ENCODE measurements around the gene TMEM131.
"Not testable (repeated sequence)": the region's sequence is repeated elsewhere in the genome, so short reads cannot be mapped to it uniquely, and the experiment has no call there.

Gene TMEM131

GRCh38 chr2:97911922-97912575, 83.7 kb downstream of the TMEM131 start:
- no peak for DNase-seq (ENCODE audit: low spot score)

GRCh38 chr2:97911206-97911921, 84.4 kb downstream of the TMEM131 start:
- no peak for DNase-seq (ENCODE audit: low spot score)

DNA sequence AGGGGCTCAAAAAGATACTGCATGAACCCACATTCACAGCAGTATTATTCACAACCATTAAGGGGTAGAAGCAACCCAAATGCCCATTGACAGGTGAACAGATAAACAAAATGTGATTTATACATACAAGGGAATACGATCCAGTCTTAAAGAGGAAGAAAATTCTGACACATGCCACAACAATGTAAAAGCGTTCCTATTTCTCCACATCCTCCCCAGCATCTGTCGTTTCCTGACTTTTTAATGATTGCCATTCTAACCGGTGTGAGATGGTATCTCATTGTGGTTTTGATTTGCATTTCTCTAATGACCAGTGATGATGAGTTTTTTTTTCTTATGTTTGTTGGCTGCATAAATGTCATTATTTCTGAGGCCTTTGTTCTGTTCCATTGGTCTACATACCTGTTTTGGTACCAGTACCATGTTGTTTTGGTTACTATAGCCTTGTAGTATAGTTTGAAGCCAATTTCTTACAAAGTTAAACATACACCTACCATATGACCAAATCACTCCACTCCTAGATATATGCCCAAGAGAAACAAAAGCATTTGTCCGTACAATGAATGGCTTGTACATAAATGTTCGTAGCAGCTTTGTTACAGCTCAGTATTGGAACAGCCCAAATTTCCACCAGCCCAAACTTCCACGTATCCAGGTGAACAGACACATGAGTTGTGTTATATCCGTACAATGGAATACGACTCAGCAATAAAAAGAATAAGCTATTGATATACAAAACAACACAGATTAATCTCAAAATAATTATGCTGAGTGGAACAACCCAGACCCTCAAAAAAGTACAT, 85.1 kb downstream of the TMEM131 start:
- no peak for DNase-seq (ENCODE audit: low spot score)

- DNase-seq (ENCODE audit: low spot score) = no peak
Measured at GRCh38 chr2:97908208-97908676, 87.5 kb downstream of the TMEM131 start.

DNA sequence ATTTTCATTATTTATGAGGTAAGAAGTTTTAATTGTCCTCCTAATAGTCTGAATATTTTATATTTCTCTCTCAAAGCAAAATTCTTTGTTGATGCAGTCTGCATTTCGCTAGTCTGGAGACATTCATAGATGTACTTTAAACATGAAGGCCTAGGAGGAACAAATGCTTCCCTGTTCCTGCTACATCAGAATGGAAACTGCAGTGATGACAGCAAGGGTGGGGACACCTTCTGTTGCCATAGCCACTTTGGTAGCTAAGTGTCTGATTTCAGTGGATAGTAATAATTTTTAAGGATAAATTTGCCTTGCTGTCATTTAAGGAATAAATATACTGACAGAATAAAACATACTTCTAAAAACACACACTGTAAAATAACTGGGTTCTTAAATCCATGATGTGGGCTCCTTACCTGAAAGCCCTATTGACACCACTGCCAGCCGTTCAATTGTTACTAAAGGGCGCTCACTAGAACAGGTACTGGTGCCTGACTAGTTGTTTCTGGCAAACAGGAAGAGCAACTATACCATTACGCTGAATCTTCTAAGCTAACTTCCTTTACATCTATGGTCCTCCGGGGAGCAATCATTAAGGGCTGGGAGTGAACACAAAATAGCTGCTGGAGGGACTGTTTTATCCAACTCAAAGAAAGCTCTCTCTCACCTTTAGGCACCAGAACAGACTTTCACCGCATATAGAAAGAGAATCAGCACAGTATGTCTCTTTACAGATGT, 88.2 kb downstream of the TMEM131 start:
- no peak for DNase-seq (ENCODE audit: low spot score)

GRCh38 chr2:97906307-97906706, 89.4 kb downstream of the TMEM131 start:
- peak; percentile 20 for DNase-seq (ENCODE audit: low spot score)

- no peak for DNase-seq (ENCODE audit: low spot score)
Measured at GRCh38 chr2:97905294-97905693, 90.5 kb downstream of the TMEM131 start.

DNA sequence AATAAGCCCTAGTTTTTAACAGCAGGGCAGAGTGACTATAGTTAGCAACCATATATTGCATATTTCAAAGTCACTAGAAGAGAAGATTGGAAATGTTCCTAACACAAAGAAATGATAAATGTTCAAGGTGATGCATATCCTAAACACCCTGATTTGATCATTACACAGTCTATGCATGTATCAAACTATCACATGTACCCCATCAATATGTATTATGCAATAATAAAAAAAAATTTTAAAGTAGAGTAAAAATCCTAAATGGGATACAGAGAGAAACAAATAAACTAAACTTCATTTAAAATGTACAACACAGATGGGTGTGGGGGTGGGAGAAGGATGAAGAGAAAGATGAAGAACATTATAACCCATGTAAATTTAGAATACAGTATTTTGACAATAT, 93.9 kb downstream of the TMEM131 start:
- DNase-seq (ENCODE audit: low spot score) = no peak

DNA sequence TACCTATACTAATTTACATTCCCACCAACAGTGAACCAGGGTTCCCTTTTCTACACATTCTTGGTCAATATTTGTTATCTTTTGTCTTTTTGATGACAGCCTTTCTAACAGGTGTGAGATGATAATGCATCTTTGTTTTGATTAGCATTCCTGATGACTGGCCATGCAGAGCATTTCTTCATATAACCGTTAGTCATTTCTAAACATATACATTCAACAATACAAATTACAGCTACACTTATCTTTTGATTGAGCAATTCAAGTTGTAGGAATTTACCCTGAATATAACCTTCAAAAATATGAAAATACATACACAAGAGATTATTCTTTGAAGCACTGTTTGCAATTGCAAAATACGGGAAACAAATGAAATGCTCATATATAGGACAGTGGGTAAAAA, 94.9 kb downstream of the TMEM131 start:
- DNase-seq (ENCODE audit: low spot score) = no peak

DNA sequence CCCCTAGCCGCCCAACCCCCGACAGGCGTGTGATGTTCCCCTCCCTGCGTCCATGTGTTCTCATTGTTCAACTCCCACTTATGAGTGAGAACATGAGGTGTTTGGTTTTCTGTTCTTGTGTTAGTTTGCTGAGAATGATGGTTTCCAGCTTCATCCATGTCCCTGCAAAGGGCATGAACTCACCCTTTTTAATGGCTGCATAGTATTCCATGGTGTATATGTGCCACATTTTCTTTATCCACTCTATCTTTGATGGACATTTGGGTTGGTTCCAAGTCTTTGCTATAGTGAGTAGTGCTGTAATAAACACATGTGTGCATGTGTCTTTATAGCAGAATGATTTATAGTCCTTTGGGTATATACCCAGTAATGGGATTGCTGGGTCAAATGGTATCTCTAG, 102.7 kb downstream of the TMEM131 start:
- not testable (repeated sequence) for DNase-seq (ENCODE audit: low spot score)

DNA sequence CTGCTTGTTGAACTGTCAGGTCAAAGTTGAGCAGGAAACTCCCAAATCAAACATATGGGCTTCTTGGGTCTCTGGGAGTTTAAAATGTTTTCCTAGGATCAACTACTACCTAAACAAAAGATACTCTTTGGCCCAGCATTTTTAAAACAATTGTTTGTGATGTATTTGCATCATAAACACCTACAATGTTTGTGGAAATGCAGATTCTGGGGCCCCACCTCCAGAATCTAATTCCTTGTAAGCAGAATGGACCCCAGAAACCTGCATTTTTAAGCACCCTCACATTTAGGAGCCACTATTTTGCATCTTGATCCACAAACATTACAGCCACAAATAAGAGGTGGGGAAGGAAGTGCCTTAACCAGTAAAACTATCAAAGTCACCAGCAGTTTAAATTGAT, 104.1 kb downstream of the TMEM131 start:
- no peak for DNase-seq (ENCODE audit: low spot score)

DNA sequence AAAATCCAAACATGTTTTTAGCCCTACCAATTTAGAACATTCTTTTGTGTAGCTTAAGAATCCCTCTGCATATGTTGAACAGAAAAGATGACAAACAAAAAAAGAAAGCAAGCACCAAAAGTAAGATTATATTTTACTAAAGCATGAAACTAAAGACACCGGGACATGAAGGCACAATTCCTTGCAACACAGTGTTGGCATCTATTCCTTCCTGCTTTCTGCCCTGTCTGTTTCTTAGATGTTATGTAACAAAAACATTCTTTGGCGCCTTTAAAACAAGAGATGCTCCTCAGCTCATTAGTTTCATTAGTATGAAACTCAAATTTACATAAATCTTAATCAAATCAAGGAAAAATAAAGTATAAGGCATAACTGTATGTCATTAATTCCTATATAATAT, 106.6 kb downstream of the TMEM131 start:
- no peak for DNase-seq (ENCODE audit: low spot score)

DNA sequence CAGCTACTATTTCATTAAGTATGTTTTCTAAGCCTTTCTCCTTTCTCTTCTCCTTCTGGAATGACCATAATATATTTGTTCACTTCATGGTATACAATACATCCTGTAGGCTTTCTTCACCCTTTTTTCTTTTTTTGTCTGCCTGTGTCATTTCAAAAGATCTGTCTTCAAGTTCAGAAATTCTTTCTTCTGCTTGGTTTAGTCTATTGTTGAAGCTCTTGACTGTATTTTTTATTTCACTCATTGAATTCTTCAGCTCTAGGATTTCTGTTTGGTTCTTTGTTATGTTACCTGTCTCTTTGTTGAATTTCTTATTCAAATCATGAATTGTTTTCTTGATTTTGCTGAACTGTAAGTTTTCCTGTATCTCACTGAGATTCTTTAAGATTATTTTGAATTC, 109.9 kb downstream of the TMEM131 start:
- DNase-seq (ENCODE audit: low spot score) = no peak

DNA sequence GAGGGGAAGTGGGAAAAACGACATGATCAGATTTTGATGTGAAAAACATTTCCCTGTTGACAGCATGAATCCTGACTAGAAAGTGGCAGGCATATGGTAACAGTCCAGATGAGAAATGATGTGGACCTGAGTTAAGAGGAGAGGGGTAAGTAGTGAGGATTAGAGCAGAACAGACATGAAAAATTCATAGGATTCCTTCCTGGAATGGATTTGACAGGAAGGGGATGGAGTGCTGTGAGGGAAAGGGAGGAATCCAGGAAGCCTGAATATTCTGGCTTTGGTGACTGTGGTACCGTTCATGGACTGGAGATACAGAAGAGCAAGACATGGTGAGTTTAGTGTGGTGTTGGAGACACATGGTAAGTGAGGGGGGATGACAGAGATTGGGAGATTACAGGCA, 115.4 kb downstream of the TMEM131 start:
- DNase-seq (ENCODE audit: low spot score) = no peak

DNA sequence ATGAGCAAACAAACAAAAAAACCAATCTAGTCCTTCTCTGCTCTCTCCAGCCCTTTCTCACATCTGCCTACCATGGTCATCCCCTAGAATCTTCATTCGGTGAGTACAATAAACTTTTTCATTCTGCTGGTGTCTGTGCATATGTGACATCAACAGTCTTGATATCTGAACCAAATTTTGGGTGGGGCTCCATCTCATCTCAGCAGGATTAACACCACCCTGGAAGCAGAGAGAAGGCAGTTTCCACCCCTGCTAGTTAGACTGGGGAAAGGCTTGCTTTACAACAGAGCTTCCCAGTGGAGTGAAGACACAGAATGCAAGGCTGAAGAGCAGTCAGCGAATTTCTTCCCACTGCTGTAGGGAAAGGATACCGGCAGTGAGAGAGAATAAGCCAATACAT, 116.9 kb downstream of the TMEM131 start:
- peak; percentile 8 for DNase-seq (ENCODE audit: low spot score)

DNA sequence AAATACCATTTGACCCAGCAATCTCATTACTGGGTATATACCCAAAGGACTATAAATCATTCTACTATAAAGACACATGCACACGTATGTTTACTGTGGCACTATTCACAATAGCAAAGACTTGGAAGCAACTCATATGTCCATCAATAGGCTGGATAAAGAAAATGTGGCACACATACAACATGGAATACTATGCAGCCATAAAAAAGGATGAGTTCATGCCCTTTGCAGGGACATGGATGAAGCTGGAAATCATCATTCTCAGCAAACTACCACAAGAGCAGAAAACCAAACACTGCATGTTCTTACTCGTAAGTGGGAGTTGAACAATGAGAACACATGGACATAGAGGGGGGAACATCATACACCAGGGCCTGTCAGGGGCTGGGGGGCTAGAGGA, 117.4 kb downstream of the TMEM131 start:
- DNase-seq (ENCODE audit: low spot score) = not testable (repeated sequence)

- DNase-seq (ENCODE audit: low spot score) = no peak
Measured at GRCh38 chr2:97871096-97871780, 124.5 kb downstream of the TMEM131 start.

- DNase-seq (ENCODE audit: low spot score) = no peak
Measured at GRCh38 chr2:97870396-97870843, 125.3 kb downstream of the TMEM131 start.

- DNase-seq (ENCODE audit: low spot score) = no peak
Measured at GRCh38 chr2:97869722-97870346, 125.9 kb downstream of the TMEM131 start.

DNA sequence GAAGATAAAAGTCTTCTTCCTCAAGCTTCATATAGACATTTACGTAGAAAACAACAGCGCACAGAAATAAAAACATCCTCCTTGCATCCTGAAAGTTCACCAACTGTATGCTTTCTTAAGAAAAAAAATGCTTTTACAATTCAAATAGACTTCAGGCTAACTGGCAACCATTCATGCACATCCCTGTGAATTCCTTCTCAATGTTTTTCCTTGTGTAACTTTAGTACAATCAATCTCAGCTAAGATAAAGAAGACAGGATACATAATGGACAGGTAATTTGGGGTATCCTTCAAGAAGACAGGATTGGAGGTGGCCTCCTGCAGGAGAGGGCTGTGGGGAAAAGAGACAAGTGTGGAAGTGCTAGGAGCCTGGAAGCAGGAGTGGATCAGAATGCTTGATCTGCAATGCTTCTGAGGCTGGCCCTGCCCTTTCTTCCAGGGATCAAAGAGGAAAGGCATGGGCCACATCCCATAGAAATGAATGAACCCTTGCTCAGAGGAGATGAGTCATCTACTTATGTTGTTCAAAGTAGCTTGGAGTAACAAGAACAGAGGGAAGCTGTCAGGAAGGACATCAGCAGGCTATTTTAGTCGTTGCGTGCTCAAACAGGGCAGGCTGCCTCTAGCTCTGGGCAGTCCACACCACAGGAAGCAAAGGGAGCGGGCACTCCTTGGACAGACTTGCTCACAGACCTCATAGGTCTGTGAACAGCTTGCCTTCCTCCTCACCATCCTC, 126.6 kb downstream of the TMEM131 start:
- no peak for DNase-seq (ENCODE audit: low spot score)

All from hematopoietic multipotent progenitor cell treated with erythropoietin and hydrocortisone succinate and interleukin-3 and kit ligand, for 17 days (in vitro differentiated cells).